Measurements from ENCODE around the gene KRT73. TPM values are rescaled to one million over a fixed set of nuclear protein-coding genes. Genes with fewer than 3 reads are reported as not detected.

KRT73 gene
- polyA plus RNA-seq, 1 experiment, result not detected

DNA sequence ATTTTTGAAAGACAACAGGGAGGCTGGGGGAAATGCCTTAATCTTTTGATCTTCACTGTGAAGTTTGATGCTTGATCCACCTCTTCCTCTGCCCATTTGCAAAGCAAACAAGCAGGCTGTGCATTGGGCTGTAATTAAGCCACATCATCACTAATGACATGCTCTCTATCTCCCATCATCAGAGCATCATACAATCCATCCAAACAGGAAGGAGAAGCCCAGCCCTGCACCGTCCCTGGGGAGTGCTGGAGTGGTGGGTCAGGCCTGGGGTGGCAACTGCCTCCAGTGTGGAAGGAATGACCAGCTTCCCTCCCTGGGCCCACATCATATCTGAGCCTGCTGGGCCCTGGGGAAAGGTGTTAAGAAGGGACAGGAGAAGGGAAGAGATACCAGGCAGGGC is 37.9 kb downstream of the KRT73 start:
- POLR2A ChIA-PET, result no interaction called here
- Histone ChIP-seq H3K27me3 (ENCODE audit: control insufficient read depth, insufficient read depth, low read length) (peaks cover 33% of the 10 kb centered on the region), H3K4me3 (ENCODE audit: low read depth, low read length) (no peak overlapping the region), H3K9me3 (ENCODE audit: control insufficient read depth, insufficient read depth, low read length) (no peaks in the 10 kb centered on the region), H3K27ac (ENCODE audit: low read depth, low read length) (no peak overlapping the region)
- TF ChIP-seq, protein P1, sequence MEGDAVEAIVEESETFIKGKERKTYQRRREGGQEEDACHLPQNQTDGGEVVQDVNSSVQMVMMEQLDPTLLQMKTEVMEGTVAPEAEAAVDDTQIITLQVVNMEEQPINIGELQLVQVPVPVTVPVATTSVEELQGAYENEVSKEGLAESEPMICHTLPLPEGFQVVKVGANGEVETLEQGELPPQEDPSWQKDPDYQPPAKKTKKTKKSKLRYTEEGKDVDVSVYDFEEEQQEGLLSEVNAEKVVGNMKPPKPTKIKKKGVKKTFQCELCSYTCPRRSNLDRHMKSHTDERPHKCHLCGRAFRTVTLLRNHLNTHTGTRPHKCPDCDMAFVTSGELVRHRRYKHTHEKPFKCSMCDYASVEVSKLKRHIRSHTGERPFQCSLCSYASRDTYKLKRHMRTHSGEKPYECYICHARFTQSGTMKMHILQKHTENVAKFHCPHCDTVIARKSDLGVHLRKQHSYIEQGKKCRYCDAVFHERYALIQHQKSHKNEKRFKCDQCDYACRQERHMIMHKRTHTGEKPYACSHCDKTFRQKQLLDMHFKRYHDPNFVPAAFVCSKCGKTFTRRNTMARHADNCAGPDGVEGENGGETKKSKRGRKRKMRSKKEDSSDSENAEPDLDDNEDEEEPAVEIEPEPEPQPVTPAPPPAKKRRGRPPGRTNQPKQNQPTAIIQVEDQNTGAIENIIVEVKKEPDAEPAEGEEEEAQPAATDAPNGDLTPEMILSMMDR (IDR thresholded peaks at IDR 0.05; ENCODE audit: low read depth, low read length), result no peak
- DNase-seq (ENCODE audit: low read depth, low spot score), result no peak
- CTCF ChIA-PET, result interaction anchor here (0.9 to 13.8 kb wide), 5 partner anchors 208 to 401 kb away, joined by 4 to 203 read pairs (median 6); no protein-coding TSS in a partner anchor

DNA sequence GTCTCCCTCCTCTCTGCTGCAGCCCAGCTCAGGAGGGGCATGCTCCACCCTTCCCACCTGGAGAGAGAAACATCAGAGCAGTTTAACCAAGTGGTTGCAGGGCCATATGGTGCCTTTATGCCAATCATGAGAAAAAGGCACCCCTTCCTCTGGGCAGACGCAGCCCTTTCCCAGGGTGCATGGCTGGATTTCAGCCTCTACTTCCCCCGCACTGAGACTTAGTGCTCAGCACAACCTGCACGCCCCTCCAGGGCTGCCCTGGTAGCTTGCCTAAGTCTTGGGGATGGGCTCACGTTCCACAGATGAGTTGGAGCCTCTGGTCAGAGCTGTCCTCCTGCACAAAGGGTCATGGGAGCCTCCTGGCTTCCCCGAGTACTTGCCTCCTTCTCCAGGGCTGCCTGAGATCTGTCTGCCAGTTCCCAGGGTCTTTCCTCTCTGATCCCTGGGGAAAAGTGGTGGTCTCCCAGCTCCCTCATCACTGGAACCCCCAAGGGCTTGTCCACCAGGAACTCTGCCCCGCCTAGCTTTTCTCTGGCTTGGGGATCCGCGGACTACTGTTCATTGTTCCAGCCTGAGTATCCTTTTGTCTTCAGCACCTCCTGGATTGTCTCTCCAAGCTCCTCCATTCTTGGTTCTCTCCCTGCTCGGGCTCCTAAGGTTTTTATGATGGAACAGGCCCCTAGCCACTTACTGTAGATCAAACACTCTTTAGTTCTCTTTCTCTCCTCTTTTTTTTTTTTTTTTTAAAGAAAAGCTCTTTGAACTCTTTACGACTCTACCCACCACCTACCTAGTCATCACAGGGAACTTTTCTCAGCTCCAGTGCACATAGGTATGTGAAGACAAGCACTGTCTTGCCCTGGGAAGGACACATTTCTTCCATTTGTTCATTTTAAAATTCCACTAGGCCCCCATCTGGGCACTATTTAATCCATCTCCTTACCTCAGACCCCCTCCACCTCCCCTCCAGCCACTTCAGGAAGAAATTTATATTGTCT is 38.6 kb downstream of the KRT73 start:
- CTCF ChIA-PET, result interaction anchor here (0.7 to 13.8 kb wide), 4 partner anchors 16 to 302 kb away, joined by 4 to 203 read pairs (median 6); no protein-coding TSS in a partner anchor
- POLR2A ChIA-PET, result no interaction called here

DNA sequence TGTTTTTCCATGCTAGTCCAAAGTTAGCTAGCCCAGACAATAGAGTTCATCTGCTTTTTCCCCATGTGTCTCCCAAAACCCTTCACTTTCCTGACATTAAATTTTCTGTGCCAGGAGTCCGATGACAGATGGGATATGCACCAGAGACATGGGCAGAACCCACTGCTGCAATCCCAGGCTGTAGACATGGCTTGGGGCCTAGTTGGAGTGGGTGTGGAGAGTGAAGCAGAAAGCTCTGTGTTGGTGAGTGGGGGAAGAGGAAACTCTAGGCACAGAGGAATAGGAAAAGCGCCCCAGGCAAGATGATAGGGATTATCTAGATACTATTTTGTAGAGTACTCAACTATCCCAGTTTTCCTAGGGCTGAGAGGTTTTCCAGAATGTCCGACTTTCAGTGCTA is 39.9 kb downstream of the KRT73 start:
- Histone ChIP-seq H3K27ac (ENCODE audit: low read depth, low read length) (no peak overlapping the region), H3K27me3 (ENCODE audit: control insufficient read depth, insufficient read depth, low read length) (peaks cover 35% of the 10 kb centered on the region), H3K9me3 (ENCODE audit: control insufficient read depth, insufficient read depth, low read length) (no peaks in the 10 kb centered on the region), H3K4me3 (ENCODE audit: low read depth, low read length) (no peak overlapping the region)
- TF ChIP-seq, protein P1 (IDR thresholded peaks at IDR 0.05; ENCODE audit: low read depth, low read length), result no peak
- no peak for DNase-seq (ENCODE audit: low read depth, low spot score)
- POLR2A ChIA-PET, result no interaction called here
- CTCF ChIA-PET, result interaction anchor here (0.7 to 13.8 kb wide), 4 partner anchors 8 to 303 kb away, joined by 3 to 203 read pairs (median 4); no protein-coding TSS in a partner anchor

More for the DNA sequence above, 38.6 kb downstream of the KRT73 start:
- H3K9me3 ChIP-seq (ENCODE audit: control insufficient read depth, insufficient read depth, low read length), result no peaks in the 10 kb centered on the region
- TF ChIP-seq, protein P1 (IDR thresholded peaks at IDR 0.05; ENCODE audit: low read depth, low read length), result no peak
- H3K27ac ChIP-seq (ENCODE audit: low read depth, low read length), result no peak overlapping the region
- no peak for DNase-seq (ENCODE audit: low read depth, low spot score)
- H3K27me3 ChIP-seq (ENCODE audit: control insufficient read depth, insufficient read depth, low read length), result peaks cover 33% of the 10 kb centered on the region
- no peak overlapping the region for H3K4me3 ChIP-seq (ENCODE audit: low read depth, low read length)

GRCh38 chr12:52577316-52577715 is 41.0 kb downstream of the KRT73 start:
- Histone ChIP-seq H3K9me3 (ENCODE audit: control insufficient read depth, insufficient read depth, low read length) (no peaks in the 10 kb centered on the region), H3K27ac (ENCODE audit: low read depth, low read length) (no peak overlapping the region), H3K27me3 (ENCODE audit: control insufficient read depth, insufficient read depth, low read length) (peaks cover 32% of the 10 kb centered on the region), H3K4me3 (ENCODE audit: low read depth, low read length) (no peak overlapping the region)
- TF ChIP-seq, protein P1 (IDR thresholded peaks at IDR 0.05; ENCODE audit: low read depth, low read length), result no peak
- ChIA-PET POLR2A (no interaction called here), CTCF (interaction anchor here (13.8 kb wide), 1 partner anchor 304 kb away, joined by 203 read pairs; no protein-coding TSS in a partner anchor)
- DNase-seq (ENCODE audit: low read depth, low spot score), result no peak

- peaks cover 24% of the 10 kb centered on the region for H3K27me3 ChIP-seq (ENCODE audit: control insufficient read depth, insufficient read depth, low read length)
- H3K27ac ChIP-seq (ENCODE audit: low read depth, low read length), result no peak overlapping the region
- DNase-seq (ENCODE audit: low read depth, low spot score), result no peak
- no peaks in the 10 kb centered on the region for H3K9me3 ChIP-seq (ENCODE audit: control insufficient read depth, insufficient read depth, low read length)
- ChIA-PET CTCF (interaction anchor here (1.0 kb wide), 1 partner anchor 203 kb away, joined by 3 read pairs; no protein-coding TSS in a partner anchor), POLR2A (no interaction called here)
- no peak overlapping the region for H3K4me3 ChIP-seq (ENCODE audit: low read depth, low read length)
- TF ChIP-seq, protein P1 (IDR thresholded peaks at IDR 0.05; ENCODE audit: low read depth, low read length), result no peak
Observed at GRCh38 chr12:52575948-52576347, 42.4 kb downstream of the KRT73 start.
